ENCODE results near the gene DTX1.
"Not testable (repeated sequence)": the region's sequence is repeated elsewhere in the genome, so short reads cannot be mapped to it uniquely, and the experiment has no call there.

Gene DTX1

DNA sequence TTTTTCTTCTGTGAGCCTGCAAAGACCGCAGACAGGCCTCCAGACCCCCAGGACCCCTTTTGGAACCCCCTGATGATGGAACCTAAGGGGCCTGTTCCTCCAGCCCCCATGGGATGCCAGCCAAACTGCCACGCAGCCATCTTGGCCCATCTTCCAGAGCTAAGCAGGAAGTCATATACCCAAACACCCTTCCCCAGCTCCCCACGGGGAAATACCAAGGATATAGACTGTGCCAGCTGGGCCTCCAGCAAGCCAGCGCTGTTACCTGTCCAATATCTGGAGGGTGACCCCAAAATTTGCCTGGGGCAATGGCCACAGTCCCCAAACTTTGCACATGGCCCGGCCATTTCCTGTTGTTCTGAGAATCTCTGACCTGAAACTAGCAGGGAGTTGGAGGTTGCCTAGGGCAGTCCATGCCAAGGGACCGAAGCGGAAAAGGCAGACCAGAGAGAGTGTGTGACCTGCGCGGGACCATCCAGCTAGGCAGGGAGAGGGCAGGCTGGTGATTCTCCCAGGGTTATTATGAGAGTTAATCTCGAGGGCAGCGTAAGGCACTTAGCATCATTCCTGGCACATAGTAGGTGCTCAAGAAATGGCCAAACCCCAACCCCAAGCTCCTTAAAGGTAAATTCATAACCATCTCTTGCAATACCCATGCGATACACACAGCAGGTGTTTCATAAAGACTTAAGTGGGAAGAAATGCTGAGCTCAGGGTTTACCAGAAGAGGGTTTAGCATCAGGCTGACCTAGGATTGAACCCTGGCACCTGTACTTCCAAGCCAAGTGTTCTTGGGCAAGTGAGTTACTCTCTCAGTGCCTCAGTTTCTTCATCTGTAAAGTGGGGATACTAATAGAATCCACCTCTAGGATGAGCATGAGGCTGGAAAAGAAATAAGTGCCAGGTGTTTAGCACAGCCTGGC, 81.6 kb downstream of the DTX1 start:
- DNase-seq = no peak

DNA sequence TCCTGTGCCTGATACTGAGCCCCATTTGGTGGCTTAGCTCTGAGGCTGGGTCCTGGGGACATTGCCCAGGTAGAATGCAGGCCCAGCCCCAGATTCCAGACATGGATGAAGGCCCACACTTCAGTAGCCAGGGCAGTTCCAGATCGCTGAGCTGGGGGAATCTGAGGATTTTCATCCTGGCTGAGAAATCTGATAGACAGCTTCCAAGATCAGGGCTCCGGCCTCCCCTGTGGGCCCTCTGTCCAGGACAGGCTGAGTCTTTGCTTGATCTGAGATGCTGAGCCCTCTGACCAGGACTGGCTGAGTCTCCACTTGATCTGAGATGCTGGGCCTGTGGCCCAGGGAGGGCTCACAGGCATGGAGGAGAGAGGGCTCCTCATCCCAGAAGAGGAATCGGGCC, 82.3 kb downstream of the DTX1 start:
- no peak for DNase-seq

DNA sequence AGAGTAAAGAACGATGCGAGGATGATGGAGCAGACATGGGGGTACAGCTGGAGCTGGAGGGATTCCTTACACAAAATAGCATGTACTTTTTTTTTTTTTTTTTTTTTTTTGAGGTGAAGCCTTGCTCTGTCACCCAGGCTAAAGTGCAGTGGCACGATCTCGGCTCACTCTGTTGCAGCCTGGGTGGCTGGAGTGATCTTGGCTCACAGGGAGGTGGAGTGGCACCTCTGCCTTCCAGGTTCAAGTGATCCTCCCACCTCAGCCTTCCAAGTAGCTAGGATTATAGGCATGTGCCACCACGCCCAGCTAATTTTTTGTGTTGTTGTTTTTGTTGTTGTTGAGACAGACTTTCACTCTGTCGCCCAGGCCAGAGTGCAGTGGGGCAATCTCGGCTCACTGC, 84.2 kb downstream of the DTX1 start:
- no peak for DNase-seq

DNA sequence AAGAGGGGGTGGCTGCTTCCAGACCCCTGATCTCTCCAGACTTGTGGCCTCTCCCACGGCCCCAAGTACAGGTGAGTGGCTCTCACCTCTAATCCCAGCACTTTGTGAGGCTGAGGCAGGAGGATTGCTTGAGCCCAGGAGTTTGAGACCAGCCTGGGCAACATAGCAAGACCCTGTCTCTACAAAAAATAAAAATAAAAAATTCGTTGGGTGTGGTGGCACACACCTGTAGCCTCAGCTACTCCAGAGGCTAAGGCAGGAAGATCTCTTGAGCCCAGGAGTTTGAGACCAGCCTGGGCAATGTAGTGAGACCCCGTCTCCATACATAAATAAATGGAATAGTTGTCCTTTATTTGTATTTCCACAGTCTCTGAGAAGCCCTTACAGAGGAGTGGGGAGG, 85.2 kb downstream of the DTX1 start:
- not testable (repeated sequence) for DNase-seq

DNA sequence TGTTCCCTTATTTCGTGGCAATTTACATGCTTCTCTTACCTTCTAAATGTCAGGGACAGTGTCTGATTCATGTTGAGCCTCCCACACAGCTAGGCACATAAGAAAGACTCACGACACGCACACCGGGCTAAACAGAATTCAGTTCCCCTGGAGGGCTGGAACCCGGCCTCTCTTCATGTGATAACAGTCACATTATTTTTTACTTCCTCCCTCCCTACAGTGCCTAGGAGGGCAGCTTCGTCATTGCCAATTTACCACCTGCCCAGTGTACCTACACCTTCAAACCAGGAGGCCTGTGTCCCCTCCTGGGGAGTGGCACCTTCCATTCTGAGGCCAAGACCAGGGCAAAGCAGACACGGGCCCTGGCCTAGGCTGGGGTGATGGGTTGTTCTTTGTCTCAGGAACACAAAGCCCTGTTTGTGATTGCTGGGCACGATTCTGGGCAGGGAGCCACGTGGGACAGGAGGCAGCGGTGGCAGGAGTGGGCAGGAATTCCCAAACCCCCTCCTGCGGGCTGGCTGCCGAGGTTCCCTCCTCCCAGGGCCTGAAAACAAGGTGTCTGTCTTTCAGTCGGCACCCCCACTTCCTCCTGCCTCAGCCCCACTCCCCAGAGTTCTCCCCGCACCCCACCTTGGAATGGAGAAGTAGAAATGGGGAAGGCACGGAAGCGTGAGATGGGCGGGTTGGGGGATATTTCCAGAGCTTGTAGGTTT, 85.8 kb downstream of the DTX1 start:
- no peak for DNase-seq

DNA sequence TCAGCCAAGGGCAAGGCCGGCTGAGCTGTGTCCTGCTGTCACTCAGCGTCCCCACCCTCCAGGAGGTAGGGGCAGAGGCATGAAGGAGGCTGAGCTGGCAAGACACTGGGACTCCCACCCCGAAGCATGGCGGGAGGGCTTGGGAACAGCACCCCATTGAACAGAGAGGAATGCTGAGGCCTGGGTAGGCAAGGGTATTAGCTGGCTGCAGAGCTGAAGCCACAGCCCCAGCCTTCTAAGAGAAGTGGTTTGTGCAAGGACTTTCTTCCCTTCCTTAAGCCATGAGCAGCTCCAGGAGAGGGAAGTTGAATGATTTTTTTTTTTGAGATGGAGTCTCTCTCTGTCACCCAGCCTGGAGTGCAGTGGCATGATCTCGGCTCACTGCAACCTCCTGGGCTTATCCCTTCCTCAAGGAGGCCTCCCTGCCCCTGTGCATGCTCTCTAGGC, 86.4 kb downstream of the DTX1 start:
- DNase-seq = no peak

DNA sequence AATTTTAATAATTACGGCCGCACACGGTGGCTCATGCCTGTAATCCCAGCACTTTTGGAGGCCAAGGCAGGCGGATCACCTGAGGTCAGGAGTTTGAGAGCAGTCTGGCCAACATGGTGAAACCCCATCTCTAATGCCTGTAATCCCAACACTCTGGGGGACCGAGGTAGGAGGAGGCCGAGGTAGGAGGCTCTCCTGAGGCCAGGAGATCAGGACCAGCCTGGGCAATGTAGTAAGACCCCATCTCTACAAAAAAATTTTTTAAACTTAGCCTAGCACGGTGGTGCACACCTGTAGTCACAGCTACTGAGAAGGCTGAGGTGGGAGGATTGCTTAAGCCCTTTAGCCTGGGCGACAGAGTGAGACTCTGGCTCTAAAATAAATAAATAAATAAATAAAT, 87.4 kb downstream of the DTX1 start:
- DNase-seq = no peak

DNA sequence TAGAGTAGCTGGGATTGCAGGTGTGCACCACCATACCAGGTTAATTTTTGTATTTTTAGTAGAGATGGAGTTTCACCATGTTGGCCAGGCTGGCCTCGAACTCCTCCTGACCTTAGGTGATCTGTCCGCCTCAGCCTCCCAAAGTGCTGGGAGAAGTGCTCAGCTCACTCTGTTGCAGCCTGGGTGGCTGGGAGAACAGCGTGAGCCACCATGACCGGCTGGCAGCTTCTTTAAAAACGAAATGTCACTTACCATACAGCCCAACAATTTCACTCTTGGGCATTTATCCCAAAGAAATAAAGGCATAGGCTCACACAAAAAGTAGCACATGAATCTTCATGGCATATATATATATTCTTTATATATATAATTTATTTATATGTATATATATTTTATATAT, 88.3 kb downstream of the DTX1 start:
- no peak for DNase-seq

DNA sequence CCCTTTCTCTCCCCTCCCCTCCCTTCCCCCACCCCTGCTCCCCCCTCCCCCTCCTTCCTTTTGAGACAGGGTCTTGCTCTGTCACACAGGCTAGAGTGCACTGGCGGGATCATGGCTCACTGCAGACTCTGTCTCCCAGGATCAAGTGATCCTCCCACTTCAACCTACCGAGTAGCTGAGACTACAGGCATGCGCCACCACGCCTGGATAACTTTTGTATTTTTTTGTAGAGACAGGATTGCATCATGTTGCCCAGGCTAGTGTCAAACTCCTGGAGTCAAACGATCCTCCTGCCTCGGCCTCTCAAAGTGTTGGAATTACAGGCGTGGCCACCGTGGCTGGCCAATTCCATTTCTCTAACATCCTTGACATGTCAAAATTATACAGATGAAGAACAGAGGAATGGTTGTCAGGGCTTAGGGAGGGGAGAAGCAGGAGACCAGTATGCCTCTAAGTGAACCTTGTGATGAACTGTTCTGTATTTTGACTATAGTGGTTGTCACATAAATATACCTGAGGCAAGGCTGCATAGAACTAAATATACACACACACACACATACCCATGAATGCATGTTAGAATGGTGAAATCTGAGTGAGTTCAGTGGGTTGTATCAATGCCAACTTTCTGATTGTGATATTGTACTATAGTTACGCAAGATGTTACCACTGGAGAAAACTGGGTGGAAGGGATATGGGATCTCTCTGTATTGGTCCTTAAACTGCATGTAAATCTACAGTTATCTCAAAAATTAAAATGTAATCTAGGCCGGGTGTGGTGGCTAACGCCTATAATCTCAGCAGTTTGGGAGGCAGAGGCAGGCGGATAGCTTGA, 89.4 kb downstream of the DTX1 start:
- DNase-seq = no peak

DNA sequence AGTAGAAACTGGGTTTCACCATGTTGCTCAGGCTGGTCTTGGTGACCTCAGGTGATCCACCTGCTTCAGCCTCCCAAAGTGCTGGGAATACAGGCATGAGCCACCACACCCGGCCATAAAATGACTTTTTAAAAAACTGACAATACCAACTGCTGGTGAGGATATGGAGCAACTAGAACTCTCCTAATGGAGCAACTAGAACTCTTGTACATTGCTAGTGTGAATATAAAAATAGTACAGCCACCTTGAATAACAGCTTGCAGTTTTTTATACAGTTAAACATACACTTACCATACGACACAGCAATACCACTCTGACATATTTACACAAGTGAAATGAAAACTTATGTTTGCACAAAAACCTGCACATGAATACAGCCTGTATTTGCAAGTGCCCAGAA, 90.5 kb downstream of the DTX1 start:
- no peak for DNase-seq
